Stimulated activated CD4-positive, alpha-beta T cell treated with anti-CD3 and anti-CD28 coated beads, TNF-alpha, amount 100 ng/mL, for 4 hours (primary cell): ENCODE measurements around the gene GLA.

Experiments
- DNase-seq, 3 experiments: peaks; one replicate each; pipeline ENCODE4 v3.0.0-alpha.2; 2020; ENCODE audit warnings: low read depth in 3 of 3

The GLA gene

DNA sequence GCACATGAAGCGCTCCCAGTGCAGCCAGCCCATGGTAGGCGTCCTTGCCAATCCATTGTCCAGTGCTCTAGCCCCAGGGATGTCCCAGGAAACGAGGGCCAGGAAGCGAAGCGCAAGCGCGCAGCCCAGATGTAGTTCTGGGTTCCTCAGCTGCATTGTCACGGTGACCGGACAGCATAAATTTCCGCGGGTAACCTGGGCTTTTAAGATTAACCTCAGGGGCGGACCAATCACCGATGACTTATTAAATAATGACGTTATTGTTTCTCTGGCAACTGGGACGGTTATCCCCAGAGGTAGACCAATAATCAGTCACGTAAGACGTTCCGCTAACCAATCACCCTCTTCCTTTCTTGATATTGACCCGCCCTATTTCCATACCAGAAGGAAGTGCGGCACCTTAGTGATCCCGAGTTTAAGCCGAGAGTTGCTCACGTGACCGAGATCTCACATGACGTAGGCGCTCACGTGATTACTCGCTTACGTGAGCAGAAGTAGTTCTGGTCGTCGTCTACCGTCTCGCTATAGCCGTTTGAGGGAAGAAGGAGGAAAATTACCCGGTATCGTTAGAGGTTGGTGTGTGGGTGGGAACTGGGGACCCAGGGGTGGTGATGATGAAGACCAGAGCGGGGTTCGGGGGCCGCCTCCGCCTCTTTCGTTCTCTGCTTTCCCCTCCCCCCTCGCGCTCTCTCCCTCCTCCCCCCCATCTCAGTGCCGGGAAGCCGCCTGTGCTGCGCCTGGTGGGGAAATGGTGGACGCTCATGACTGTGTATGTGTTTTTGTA is at the start of gene GLA, which contains the start of gene HNRNPH2:
Gene GLA, minus strand, starts transcription at position 178 of the 784 bp plus-strand sequence. Its CDS starts 22 bp downstream, at position 156.
Gene HNRNPH2, plus strand, starts transcription at position 475 of the 784 bp plus-strand sequence. CDS start 3,767 bp downstream, outside the sequence.
- DNase-seq, result peak; percentile 45 to 78 (median 76)

DNA sequence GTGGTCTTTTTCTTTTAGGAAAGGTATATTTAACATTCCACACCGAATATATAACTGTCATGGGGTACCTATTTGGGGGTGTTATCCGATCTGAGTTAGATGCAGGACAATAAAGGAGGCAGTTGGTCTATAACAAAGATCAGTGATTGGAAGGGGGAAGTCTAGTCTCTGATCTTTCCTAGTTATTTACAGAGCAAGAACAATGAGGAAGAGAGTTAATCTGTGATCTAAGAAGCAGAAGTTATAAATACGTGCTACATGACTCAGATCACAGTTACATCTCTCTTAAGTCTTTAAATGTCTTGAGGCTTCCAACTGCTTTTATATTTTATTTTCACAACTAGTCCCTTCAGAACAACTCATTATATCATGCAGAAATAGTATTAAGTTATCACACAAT is 44.3 kb upstream of the GLA start:
- DNase-seq, result no peak

GRCh38 chrX:101450961-101451360 is 43.2 kb upstream of the GLA start:
- DNase-seq, result no peak

- DNase-seq, result no peak
These were observed 42.4 kb upstream of the GLA start for GRCh38 chrX:101450085-101450484.

- no peak for DNase-seq
These were observed 41.6 kb upstream of the GLA start for GRCh38 chrX:101449279-101449678.

GRCh38 chrX:101442085-101442484 is 34.4 kb upstream of the GLA start:
- DNase-seq, result no peak

- DNase-seq, result no peak
These were observed 22.8 kb upstream of the GLA start for GRCh38 chrX:101430457-101431078.

DNA sequence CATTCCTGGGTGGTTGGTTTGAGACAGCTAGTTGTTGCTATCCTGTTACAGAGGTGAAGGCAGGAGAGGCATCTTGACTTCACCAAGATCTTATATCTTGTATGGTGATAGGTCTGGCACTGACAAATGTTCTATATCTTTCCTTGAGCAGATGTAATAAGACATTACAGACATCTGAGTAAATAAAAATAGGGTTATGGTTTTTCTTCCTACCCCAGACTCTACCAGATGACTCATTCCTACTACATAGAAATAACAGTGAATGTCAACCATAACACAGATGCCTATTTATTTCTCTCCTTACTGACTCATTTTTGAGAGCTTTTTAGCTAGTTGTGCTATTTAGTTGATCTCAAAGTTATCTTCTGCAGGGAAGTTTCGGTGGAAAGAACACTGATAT is 22.2 kb upstream of the GLA start:
- no peak for DNase-seq

GRCh38 chrX:101427954-101428353 is 20.2 kb upstream of the GLA start:
- DNase-seq, result no peak

DNA sequence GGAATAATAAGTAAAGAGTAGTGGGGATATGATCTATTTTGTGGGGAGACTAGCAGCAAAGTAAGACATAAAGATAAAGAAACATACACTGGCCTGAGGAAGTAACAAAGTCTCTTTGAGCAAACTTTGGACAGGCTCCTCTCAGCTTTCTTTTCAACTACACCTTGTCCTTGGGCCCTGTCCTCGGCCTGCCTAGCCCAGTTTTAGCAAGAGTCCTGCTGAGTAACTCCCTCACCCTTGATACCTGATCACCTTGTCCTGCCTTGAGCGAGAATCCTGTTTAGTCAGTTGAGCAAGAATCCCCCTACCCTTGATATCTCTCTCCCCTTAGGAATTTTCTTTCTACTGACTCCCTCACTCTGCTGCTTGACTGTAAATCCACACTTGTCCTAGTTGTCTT is 11.8 kb upstream of the GLA start:
- DNase-seq, result no peak

DNA sequence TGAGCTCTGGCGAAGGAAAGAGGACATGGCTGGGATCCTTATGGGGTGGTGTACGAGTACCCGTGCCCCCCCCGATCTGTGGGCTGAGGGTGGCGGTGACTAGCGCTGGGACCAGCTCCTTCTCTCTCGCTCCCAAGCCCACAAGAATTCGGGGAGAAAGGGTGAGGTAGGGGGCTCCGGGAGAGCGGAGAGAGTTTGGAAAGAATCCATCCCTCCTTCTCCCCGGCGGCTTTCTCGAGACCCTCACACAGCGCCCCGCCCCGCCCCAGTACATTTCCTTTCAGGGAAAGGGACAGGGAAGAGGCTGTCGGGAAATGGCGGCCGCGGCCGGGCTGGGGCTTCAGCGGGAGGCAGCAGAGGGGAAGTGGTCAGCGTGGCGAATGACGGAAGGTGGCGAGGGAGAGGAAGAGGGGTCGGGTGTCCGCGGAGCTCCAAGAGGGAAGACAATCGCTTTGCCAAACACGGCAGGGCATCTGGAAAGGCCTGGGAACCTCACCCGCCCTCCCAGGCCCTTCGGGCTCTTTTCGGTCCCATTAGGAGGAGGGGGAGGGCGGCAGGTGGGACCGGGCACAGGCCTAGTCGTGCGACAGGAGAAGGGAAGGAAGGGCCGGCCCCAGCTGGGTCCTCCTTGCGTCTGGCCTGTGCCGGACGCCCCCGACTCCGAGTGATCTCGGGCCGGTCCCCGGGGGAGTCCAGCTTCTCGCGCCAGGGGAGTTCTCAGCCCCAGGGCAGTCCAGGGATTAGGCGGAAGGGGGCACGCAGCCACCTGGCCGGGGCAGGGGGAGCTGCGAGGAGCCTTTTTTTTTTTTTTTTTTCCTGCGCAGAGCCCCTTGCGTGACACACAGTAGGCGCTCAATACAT is 10.5 kb upstream of the GLA start:
- no peak for DNase-seq

GRCh38 chrX:101417190-101417589 is 9.5 kb upstream of the GLA start:
- no peak for DNase-seq

DNA sequence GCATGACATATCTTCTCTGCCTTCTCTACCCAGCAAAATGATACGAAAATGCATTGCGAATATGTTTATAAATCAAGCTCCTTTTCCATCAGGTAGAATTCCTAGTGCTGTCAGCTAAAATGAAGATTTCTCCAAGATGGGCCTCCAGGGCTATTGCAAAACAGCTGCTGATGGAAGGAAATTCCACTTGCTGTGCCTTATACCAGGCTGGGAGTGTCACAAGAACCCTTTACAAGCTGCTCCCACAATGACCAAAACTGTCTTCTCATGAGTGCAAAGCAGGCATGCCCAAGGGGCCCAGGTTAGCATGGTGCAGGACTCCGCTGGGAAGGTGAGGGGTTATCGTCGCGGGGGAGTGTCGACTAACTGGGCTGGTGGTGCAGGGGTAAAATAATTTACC is 9.0 kb upstream of the GLA start:
- no peak for DNase-seq

GRCh38 chrX:101415180-101416145 is 7.7 kb upstream of the GLA start:
- DNase-seq, result no peak

DNA sequence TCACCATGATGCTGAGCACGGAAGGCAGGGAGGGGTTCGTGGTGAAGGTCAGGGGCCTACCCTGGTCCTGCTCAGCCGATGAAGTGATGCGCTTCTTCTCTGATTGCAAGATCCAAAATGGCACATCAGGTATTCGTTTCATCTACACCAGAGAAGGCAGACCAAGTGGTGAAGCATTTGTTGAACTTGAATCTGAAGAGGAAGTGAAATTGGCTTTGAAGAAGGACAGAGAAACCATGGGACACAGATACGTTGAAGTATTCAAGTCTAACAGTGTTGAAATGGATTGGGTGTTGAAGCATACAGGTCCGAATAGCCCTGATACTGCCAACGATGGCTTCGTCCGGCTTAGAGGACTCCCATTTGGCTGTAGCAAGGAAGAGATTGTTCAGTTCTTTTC is 4.3 kb upstream of the GLA start:
- DNase-seq, result no peak

GRCh38 chrX:101410461-101410860 is 2.7 kb upstream of the GLA start:
- DNase-seq, result no peak

DNA sequence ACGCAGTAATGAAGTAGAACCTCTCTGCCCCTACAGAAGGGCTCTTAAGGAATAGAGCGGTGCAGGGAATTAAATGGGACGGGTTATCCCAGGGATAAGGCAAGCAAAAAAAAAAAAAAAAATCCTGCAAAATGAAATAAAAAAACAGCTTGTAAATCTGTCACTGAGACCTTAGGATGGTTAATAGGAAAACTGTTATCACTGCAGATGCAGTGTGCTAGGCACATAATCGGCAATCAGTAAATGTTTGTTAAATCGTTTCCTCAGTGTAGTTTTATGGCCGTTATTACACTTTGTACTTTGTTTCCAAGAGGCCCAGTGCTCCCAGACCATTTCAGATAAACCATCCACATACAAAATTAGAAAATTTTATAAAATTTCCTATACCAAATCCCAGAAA is 1.3 kb upstream of the GLA start:
- DNase-seq, result no peak

GRCh38 chrX:101408532-101408841 is 762 bp upstream of the GLA start:
- DNase-seq, result no peak

DNA sequence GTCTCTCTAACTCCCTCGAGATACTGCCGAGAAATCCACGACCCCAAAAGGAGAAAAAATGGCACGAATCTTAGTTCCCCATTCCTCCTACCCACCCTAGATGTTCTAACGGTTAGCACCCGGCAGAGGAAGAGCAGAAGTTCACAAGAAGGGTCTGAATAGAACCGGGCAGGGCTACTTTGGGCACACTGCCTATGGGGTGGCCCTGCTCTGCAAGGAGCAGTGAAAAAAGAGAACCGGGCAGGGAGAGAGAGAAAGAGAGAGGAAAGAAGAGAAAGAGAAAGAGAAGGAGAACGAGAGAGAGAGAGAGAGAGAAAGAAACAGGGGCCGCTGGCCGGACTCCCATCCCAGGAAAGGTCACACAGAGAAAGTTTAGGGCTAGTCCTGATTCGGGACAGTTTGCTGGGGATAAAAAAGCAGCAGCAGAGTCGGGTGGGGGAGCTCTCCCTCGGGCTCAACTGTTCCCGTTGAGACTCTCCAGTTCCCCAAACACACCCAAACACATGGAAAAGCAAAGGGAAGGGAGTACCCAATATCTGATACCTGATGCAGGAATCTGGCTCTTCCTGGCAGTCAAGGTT is 468 bp downstream of the GLA start:
- DNase-seq, result no peak

DNA sequence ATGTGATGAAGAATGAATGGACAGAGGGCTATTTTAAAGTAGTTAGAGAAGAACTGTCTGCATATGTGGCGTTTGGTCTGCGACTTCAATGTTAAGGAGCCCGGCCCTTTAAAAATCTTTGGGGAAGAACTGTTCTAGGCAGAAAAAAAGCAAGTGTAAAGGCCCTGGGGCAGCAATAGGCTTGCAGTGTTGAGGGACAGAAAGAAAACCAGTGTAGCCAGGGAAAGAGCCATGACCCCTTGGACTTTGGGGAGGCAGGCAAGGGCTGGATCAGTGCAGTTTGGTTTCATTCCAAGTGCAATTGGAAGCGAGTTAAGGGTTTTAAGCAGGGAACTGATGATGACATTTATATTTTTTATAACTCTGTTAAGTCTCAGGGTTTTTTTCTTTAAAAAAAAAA is 7.9 kb downstream of the GLA start:
- no peak for DNase-seq

GRCh38 chrX:101398694-101399093 is 9.0 kb downstream of the GLA start:
- DNase-seq, result no peak
